Hepatocyte (in vitro differentiated cells): ENCODE data around the gene BCKDHB. TPM values are rescaled to one million over a fixed set of nuclear protein-coding genes. Genes with fewer than 3 reads are reported as not detected.
A peak's percentile ranks its signal among the peaks of the same experiment; 100 is the strongest.

Experiments
- DNase-seq: peaks from one replicate; pipeline ENCODE4 v3.0.0-alpha.2; 2016; ENCODE audit warnings: low spot score
- H2AFZ ChIP-seq: fragments of 200-600 bp; sonication (generic); 2 replicates; pipeline ENCODE4 v1.6.0; 2016; ENCODE audit warnings: antibody characterized with exemption, mild to moderate bottlenecking
- H3K27ac ChIP-seq: fragments of 200-600 bp; sonication (generic); 2 replicates; pipeline ENCODE4 v1.5.1; 2016; ENCODE audit warnings: mild to moderate bottlenecking
- H3K27me3 ChIP-seq: fragments of 200-600 bp; sonication (generic); 2 replicates; pipeline ENCODE4 v1.6.1; 2016
- H3K36me3 ChIP-seq: fragments of 200-600 bp; sonication (generic); replicated peaks from 2 replicates; pipeline ENCODE4 v1.5.1; 2016; ENCODE audit warnings: low read depth; ENCODE audit not compliant: insufficient read depth
- H3K4me1 ChIP-seq: fragments of 200-600 bp; sonication (generic); 2 replicates; pipeline ENCODE4 v1.5.1; 2016; ENCODE audit warnings: mild to moderate bottlenecking, moderate library complexity; ENCODE audit not compliant: insufficient read depth
- H3K4me2 ChIP-seq: fragments of 200-600 bp; sonication (generic); 2 replicates; pipeline ENCODE4 v1.6.0; 2016
- H3K4me3 ChIP-seq: fragments of 200-600 bp; sonication (generic); 2 replicates; pipeline ENCODE4 v1.5.1; 2016; ENCODE audit warnings: mild to moderate bottlenecking
- H3K79me2 ChIP-seq: fragments of 200-600 bp; sonication (generic); 2 replicates; pipeline ENCODE4 v1.6.0; 2017; ENCODE audit warnings: mild to moderate bottlenecking
- H3K9me2 ChIP-seq: fragments of 200-600 bp; sonication (generic); replicated peaks from 2 replicates; pipeline ENCODE4 v1.6.0; 2017; ENCODE audit warnings: mild to moderate bottlenecking; ENCODE audit not compliant: insufficient read depth
- H3K9me3 ChIP-seq: fragments of 200-600 bp; sonication (generic); 2 replicates; pipeline ENCODE4 v1.5.1; 2016; ENCODE audit warnings: low read depth, mild to moderate bottlenecking
- H4K20me1 ChIP-seq: fragments of 200-600 bp; sonication (generic); 2 replicates; pipeline ENCODE4 v1.6.0; 2016; ENCODE audit warnings: mild to moderate bottlenecking; ENCODE audit not compliant: insufficient read depth, poor library complexity, severe bottlenecking
- EZH2 ChIP-seq: fragments of 200-600 bp; sonication (generic); IDR thresholded peaks from 2 replicates; pipeline ENCODE4 v1.6.1; 2016; ENCODE audit warnings: antibody characterized with exemption, mild to moderate bottlenecking, borderline replicate concordance
- EZH2phosphoT487 ChIP-seq: fragments of 200-600 bp; sonication (generic); IDR thresholded peaks from one replicate; pipeline ENCODE4 v1.6.1; 2018; ENCODE audit warnings: antibody characterized with exemption, mild to moderate bottlenecking, low read depth, moderate library complexity; ENCODE audit not compliant: unreplicated experiment, severe bottlenecking
- WGBS: methylation state at CpG from one replicate; pipeline ENCODE4 v1.1.6; 2016; ENCODE audit warnings: low lambda C conversion rate; ENCODE audit errors: missing lambda C conversion rate; 5-methylcytosine and 5-hydroxymethylcytosine counted together
- polyA plus RNA-seq: library from polyadenylated mRNA; unstranded; fragments of >200 nt; fragmentation: Nextera tagmentation; extraction: Ambion mirVana; gene quantifications from 2 replicates; pipeline ENCODE4 v1.2.1, GENCODE V29; 2016
- total RNA-seq: library from RNA; depleted of rRNA; stranded (reverse); fragments of >200 nt; gene quantifications from 2 replicates; pipeline ENCODE4 v1.2.3, GENCODE V29; 2014
- TF ChIP-seq, protein P1 (sequence below): fragments of 200-600 bp; sonication (generic); IDR thresholded peaks from 2 replicates; pipeline ENCODE4 v1.5.1; 2016; ENCODE audit warnings: antibody characterized with exemption, mild to moderate bottlenecking; ENCODE audit not compliant: poor library complexity

Gene BCKDHB
- total and polyA plus RNA-seq, 2 experiments from 2014 or later, result 28.7 to 32.0 TPM

DNA sequence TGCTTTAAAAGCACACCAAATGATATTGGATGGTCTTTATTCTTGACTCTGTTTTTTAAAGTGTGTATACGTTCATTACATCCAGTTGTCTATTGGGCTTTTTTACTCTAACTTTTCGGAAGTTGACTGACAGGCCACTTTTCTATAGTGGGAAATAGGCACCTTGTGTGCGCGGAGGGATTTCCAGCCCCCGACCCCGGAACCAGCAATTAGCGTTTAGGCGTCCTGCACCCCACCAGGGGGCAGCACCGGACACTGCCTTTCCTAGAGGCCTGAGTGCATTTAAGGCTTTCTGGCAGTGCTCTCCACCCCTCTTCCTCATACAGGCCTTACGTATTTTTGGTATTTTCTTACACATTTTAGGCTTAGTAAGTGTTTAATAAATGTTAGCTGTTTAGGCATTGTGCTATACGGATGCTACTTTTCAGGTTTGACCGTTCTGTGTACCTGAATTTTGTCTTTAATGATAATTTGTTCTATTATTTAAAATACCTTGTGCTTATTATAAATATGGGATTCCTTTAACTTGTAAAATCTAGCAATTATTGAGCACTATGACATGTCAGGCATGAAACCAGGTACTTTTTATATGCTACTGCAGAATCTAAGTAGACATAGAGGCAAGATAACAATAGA, 231.8 kb downstream of the BCKDHB start:
- no peaks in the 10 kb centered on the region for H3K9me3 ChIP-seq
- no peak overlapping the region for H2AFZ ChIP-seq
- DNase-seq, result peak; percentile 76
- H3K4me3 ChIP-seq, result no peak overlapping the region
- TF ChIP-seq, protein P1, sequence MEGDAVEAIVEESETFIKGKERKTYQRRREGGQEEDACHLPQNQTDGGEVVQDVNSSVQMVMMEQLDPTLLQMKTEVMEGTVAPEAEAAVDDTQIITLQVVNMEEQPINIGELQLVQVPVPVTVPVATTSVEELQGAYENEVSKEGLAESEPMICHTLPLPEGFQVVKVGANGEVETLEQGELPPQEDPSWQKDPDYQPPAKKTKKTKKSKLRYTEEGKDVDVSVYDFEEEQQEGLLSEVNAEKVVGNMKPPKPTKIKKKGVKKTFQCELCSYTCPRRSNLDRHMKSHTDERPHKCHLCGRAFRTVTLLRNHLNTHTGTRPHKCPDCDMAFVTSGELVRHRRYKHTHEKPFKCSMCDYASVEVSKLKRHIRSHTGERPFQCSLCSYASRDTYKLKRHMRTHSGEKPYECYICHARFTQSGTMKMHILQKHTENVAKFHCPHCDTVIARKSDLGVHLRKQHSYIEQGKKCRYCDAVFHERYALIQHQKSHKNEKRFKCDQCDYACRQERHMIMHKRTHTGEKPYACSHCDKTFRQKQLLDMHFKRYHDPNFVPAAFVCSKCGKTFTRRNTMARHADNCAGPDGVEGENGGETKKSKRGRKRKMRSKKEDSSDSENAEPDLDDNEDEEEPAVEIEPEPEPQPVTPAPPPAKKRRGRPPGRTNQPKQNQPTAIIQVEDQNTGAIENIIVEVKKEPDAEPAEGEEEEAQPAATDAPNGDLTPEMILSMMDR, result peak; percentile 64
- no peak for TF ChIP-seq EZH2phosphoT487
- TF ChIP-seq EZH2, result no peak
- no peak overlapping the region for H3K27ac ChIP-seq
- peaks cover 4% of the 10 kb centered on the region for H3K4me1 ChIP-seq
- no peaks in the 10 kb centered on the region for H3K79me2 ChIP-seq
- H3K27me3 ChIP-seq, result no peaks in the 10 kb centered on the region
- no peak overlapping the region for H3K4me2 ChIP-seq
- H3K9me2 ChIP-seq, result no peaks in the 10 kb centered on the region
- WGBS, result 42% methylated on average over 11 of the region's 12 CpGs
- no peaks in the 10 kb centered on the region for H3K36me3 ChIP-seq
- H4K20me1 ChIP-seq, result no peaks in the 10 kb centered on the region

DNA sequence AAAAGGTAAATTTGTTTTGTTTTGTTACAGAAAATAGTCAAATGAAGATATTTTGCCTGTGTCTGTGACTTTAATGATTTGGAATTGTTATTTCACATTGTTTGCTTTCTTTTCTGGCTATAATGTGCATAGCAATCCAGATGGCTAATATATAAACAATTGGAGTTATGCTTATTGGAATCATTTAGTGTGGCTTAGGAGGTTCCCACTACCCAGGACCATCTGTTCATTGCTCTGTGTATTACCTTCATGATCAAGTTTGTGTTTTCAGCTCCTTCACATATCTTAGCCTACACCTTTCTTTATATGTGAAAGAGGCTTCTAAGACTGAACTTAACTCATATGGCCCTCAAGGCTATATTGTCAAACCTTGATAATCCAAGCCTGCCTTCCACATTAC, 232.9 kb downstream of the BCKDHB start:
- no peak for TF ChIP-seq EZH2
- TF ChIP-seq EZH2phosphoT487, result no peak
- TF ChIP-seq, protein P1, result no peak
- Histone ChIP-seq H3K9me2 (no peaks in the 10 kb centered on the region), H3K4me3 (no peak overlapping the region), H3K4me1 (peaks cover 4% of the 10 kb centered on the region), H3K27ac (no peak overlapping the region), H2AFZ (no peak overlapping the region), H3K79me2 (no peaks in the 10 kb centered on the region), H3K4me2 (no peak overlapping the region), H3K36me3 (no peaks in the 10 kb centered on the region), H3K27me3 (no peaks in the 10 kb centered on the region), H3K9me3 (no peaks in the 10 kb centered on the region), H4K20me1 (no peaks in the 10 kb centered on the region)
- no peak for DNase-seq

DNA sequence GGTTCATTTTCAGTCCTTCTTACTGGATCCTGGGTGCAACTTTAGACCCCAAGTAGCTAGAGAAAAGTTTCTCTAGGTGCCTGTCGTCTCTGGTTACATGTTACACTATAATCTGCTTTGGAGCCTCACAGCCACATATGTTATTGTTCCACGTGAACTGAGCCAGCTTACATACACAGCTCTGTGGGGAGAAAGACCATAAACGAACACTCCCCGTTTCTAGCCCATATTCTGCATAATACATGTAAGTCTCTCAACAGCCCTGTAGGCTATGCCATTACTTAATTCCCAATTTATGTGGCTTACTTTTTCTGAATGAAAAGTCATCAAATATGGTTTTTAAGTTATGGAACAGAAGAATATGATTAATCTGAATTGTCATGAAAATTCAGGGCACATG, 233.8 kb downstream of the BCKDHB start:
- no peak overlapping the region for H3K4me3 ChIP-seq
- no peaks in the 10 kb centered on the region for H3K9me2 ChIP-seq
- TF ChIP-seq, protein P1, result no peak
- no peak for TF ChIP-seq EZH2
- no peak for TF ChIP-seq EZH2phosphoT487
- WGBS, result 68% methylated on average over 4 of the region's 4 CpGs
- no peak overlapping the region for H3K4me2 ChIP-seq
- DNase-seq, result no peak
- no peak overlapping the region for H3K27ac ChIP-seq
- no peak overlapping the region for H2AFZ ChIP-seq
- H4K20me1 ChIP-seq, result no peaks in the 10 kb centered on the region
- no peaks in the 10 kb centered on the region for H3K9me3 ChIP-seq
- no peaks in the 10 kb centered on the region for H3K79me2 ChIP-seq
- no peaks in the 10 kb centered on the region for H3K36me3 ChIP-seq
- no peaks in the 10 kb centered on the region for H3K27me3 ChIP-seq
- peaks cover 4% of the 10 kb centered on the region for H3K4me1 ChIP-seq

DNA sequence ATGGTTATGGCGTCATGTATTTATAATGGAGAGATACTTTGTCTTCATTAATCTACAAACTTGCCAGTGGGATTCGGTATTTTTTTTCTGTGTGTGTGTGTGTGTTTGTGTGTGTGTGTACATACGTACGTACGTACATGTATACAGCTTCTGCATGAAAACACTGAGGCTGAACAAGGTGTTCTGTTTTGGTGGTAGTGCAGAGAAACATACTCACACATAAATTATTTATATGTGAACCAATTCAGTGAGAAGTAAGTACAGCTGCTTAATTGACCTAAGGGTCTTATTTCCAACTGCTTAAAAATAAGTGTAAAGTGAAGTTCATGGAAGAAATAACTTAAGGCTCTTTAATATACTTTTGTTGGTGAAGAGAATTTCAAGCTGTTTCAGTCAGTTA, 234.2 kb downstream of the BCKDHB start:
- WGBS, result 79% methylated on average over 5 of the region's 5 CpGs

More for the DNA sequence above, 234.2 kb downstream of the BCKDHB start:
- H3K4me2 ChIP-seq, result no peak overlapping the region
- TF ChIP-seq EZH2 (no peak), EZH2phosphoT487 (no peak)
- TF ChIP-seq, protein P1, result no peak
- H3K79me2 ChIP-seq, result no peaks in the 10 kb centered on the region
- H3K9me2 ChIP-seq, result no peaks in the 10 kb centered on the region
- H4K20me1 ChIP-seq, result no peaks in the 10 kb centered on the region
- H3K4me3 ChIP-seq, result no peak overlapping the region
- DNase-seq, result no peak
- no peaks in the 10 kb centered on the region for H3K27me3 ChIP-seq
- no peak overlapping the region for H3K27ac ChIP-seq
- no peaks in the 10 kb centered on the region for H3K36me3 ChIP-seq
- no peak overlapping the region for H2AFZ ChIP-seq
- H3K9me3 ChIP-seq, result no peaks in the 10 kb centered on the region
- H3K4me1 ChIP-seq, result peaks cover 3% of the 10 kb centered on the region
